Stimulated activated CD8-positive, alpha-beta memory T cell treated with anti-CD3 and anti-CD28 coated beads, Interleukin-4, amount 100 ng/mL, for 1 hour (primary cell): ENCODE measurements around the gene CPLX3.
"Not testable (repeated sequence)": the region's sequence is repeated elsewhere in the genome, so short reads cannot be mapped to it uniquely, and the experiment has no call there.

ENCODE experiments used
- DNase-seq, 2 donors: peaks; one replicate each; pipeline ENCODE4 v3.0.0-alpha.2; 2020; ENCODE audit warnings: low read depth in 2 of 2, low spot score in 1 of 2

The CPLX3 gene

DNA sequence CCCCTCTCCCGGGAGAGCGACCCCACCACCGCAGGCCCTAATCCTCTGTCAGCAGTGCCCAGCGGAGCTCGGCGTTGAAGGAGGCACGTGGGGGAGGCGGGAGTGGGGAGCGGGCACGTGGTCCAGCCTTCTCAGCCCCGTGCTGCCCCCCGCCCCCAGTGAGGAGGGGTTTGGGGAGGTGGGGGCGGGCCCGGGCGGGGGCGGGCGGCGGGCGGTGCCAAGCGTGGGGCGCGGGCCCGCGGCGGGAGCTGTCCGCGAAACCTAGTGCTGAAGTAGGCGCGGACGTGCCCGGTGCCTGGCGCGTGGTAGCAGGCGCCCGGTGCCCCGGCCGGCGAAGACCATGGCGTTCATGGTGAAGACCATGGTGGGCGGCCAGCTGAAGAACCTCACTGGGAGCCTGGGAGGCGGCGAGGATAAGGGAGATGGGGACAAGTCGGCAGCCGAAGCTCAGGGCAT, at the start of gene CPLX3:
TSS of gene CPLX3 (plus strand) at position 264 of the 456 bp plus-strand sequence. CDS start at position 341, 77 bp downstream.
- DNase-seq: no peak

- no peak for DNase-seq
These were observed 49.3 kb upstream of the CPLX3 start for GRCh38 chr15:74776821-74777768.

- no peak for DNase-seq
These were observed 48.4 kb upstream of the CPLX3 start for GRCh38 chr15:74777769-74778598.

GRCh38 chr15:74778599-74778970, 47.8 kb upstream of the CPLX3 start:
- no peak for DNase-seq

DNA sequence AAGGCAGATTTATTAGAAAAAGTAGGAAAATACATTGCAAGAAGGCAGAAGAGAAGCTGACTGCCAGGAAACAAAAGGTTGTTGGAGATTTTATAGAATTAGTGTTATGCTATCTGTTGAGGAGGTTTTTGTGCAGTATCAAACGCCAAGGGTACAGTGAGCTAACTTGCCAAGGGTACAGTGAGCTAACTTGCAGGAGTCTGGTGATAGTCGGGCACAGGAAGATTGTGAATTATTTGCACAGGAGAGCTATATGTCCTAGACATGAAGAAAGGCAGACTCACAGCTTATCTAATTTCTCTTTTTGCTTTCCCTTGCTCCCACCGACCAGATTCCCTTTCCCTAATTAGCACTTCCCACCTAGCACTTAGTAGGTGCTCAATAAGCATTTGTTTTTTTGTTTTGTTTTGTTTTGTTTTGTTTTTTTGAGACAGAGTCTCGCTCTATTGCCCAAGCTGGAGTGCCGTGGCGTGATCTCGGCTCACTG, 47.2 kb upstream of the CPLX3 start:
- DNase-seq: no peak

DNA sequence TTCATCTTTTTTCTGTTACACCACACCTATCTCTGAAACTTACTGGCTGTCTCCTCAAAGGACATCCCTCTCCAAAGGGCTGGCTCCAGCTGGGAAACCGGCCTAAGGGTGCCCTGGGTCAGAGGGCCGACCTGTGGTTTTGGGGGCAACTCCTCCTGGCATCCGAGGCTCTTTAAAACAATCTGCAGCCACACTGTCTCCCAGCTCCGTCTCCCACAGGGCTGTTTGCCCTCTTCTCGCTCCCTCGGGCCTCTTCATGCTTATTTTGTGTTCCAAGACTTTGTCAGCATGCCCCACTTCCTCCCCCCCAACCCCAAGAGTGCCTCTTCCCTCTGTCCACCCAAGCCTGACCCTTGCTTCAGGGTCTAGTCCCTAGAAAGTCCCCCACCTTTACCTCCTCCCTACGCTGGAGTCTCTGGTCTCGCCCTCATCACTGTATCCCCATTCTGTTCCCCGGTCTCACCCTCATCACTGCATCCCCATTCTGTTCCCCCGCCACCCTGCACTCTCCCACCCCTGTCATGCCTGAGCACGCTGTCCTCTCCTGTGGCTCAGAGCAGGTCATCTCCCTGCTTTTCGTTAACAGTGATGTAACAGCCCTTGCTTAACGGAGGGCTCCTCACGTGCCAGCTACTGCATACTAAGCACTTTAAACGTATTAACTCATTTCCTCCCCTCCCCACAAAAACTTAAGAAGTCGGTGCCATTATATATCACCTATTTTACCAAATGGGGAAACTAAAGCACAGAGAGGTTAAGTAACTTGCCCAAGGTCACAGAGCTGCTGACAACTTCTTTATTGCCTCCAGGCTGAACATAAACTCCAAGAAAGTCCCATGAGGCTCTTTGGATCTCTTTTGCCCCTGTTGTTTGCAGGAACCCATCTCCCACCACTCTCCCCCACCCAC, 45.6 kb upstream of the CPLX3 start:
- DNase-seq: no peak

- peak; percentile 52 to 61 for DNase-seq
These were observed 44.8 kb upstream of the CPLX3 start, which contains the start of gene CSK for GRCh38 chr15:74781431-74782258. Gene CSK (plus strand): TSS chr15:74782080. CDS start chr15:74798298, 16,218 bp downstream.

DNA sequence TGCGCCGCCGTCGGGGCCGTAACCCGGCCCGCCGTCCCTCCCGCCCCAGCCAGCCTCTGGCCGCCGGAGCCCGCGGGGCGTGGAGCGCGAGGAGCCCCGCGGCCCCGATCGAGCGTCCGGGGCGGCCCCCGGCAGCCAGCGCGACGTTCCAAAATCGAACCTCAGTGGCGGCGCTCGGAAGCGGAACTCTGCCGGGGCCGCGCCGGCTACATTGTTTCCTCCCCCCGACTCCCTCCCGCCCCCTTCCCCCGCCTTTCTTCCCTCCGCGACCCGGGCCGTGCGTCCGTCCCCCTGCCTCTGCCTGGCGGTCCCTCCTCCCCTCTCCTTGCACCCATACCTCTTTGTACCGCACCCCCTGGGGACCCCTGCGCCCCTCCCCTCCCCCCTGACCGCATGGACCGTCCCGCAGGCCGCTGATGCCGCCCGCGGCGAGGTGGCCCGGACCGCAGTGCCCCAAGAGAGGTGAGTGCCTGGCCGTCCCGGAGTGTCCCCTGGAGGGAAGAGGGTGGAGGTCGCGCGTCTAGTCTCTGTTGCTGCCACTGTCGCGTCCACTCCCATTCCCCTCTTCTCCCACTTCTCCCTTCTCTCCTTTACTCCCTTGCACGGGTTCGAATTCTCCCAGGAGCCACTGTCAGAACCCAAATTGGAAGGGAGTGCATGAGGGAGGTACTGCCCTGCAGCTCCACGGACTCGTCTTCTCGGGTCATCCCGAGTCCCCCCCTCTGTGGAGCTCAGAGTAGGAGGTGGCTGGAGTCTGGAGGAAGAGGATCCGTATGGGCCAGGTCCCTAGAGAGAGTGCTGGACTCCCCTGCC, 44.0 kb upstream of the CPLX3 start:
- DNase-seq: no peak

GRCh38 chr15:74783072-74783807, 43.2 kb upstream of the CPLX3 start:
- DNase-seq: no peak

DNA sequence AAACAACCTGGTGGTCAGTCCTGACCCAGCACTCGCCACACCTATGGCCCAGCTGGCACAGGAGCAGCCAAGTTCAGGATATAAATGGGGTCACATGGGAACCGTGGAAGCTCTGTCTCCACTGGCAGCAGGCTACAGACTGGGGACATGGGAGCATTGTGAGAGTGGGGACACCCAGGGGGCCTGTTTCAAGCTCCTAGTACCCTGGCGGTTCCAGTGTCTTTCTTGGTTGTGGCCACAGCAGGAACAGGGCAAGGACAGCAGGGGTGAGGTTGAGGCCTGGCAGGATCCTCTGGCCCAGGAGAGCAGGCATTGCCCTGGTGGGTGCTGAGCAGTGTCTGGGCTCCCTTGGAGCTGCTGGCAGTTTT, 42.6 kb upstream of the CPLX3 start:
- no peak for DNase-seq

DNA sequence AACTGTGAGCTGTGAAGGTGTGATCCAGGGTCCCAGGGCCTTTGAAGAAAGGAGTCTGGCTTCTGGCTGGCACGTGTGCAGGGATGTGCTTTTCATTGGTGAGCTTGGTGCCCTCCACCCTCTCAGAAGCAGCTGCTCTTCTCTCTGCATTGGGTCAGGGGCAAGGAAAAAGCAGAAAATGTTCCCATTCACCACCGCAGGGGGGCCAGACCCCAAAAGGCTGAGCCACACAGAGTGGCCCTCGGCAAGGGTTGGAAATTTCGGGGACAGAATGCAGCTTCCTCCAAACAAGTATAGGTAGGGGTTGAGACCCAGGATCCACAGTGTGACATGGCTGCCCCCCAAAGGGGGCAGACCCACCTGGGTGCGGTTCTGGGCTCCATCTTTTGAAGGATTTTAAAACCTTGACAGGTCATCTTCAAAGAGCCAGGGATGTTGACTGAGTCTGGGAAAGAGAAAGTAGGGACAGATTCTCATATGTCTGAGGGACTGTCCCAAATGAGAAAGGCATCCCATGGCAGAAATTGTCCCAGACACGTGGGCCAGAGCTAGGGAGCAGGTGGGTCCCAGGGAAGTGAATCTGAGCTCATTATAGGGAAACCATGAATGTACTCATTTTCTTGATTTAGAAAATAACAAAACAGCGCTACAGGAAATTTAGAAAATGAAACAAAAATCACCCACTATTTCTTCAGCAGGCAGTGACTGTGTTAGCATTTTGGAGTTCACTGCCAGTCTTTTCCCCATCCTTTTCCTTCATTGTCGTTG, 41.8 kb upstream of the CPLX3 start:
- no peak for DNase-seq

DNA sequence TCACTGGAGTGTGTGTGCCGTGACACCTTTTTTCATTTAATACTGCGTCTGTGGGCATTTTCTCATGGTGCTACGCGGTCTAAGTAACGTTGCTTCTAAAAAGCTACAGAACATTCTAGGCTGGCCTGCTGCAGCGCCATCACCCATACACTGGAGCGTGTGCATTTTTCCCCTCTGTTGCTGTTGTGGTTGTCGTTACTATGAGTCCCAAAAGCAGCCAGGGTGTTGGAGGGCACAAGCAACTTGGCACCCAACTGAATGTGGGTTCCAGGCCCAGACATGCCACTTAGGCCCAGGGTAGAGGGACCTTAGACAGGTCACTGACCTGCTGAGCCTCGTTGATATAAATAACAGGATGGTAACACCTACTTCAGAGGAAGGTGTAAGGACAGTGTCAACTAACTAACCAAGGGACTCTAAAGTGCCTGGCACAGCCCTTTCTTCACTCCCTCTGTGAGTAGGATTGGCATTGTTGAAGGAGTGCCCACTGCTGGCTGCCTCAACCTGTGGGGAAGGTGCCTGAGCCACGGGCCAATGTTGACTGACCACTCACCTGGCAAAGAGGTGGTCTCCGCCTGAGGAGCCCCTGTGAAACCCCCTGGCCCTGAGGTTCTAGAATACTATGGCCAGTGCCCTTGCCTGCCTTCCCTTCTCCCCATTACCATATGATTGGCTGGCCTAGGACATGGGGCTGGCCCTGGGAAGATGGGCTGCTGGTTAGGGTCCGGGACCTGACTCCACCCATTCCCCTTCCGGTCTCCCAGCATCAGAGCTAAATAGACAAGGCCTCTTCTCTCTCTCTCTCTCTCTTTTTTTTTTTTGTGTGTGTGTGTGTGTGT, 41.0 kb upstream of the CPLX3 start:
- DNase-seq: no peak

DNA sequence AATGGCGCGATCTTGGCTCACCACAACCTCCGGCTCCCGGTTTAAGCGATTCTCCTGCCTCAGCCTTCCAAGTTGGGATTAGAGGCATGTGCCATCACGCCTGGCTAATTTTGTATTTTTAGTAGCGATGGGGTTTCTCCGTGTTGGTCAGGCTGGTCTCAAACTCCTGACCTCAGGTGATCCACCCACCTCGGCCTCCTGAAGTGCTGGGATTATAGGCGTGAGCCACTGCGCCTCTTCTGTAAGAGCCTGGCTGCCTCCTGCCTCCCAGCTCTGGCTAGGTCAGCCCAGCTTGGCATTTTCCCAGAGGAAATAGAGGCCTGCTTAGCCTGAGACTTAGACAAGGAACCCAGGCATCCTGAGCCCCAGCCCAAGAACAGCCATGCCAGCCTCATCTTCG, 40.3 kb upstream of the CPLX3 start:
- not testable (repeated sequence) for DNase-seq

DNA sequence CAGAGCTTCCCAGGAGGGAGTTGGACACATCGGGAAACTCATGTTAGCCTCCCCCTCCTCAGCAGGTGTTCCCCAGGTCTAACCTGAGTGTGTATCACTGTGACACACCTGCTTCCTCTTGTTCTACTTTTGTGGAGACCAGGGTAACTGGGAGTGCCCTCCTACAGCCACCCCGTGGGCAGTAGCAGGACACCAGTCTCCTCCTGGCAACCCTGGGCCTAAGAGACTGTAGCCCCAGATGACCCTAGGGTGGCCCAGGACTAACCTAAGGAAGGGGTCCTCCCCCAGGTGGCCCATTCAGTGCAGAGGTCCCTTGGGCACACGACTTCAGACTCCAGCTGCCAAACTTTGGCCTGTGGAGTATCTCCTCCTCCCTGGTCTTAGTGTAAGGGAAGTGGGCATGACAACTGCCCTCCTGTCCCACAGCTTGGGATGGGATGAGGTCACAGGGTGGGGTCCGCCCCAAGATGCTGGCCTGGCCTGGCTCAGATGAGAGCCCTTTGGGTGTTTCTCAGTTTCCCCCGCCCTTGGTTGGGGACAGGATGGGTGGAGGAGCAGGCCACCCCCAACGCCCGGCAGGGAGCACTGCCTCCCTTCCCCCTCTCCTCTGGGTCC, 39.8 kb upstream of the CPLX3 start:
- DNase-seq: no peak

DNA sequence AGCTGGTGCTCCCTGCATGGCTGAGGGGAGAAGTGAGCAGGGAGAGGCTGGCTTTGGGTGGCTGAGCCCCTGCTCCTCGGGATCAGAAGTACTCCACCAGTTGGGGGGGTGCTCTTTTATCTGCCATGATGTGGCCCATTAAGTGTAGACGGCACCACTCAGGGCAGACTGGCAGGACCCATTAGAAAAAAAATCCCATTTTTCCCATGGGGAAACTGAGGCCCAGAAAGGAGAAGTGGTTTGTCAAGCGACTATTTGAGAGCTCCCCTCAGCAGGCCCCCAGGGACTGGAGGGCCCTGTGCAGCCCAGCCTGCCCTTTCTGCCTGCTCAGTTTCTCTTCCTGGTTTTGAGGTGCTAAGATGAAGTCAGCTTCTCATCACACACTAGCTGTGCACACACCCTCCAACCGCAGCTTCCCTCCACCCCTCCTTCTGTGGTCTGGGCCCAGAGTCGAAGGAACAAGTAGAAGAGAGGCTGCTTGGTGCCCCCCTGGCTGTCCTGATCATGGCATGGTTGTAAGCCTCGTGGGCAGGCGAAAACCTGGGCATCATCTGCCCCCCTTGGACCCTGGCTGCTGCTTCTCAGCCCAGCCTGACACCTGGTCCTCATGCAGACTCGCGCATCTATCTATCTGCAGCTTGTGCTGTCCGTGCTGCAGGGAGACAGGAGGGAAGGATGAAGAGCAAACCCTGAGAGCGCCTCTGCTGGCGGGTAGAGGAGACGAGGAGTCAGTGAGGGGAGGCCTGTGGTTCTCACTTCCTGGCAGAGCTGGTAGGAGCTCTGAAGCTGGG, 39.0 kb upstream of the CPLX3 start:
- DNase-seq: peak; percentile 76 to 80
